Measurements from ENCODE around the gene RBM3.

GRCh38 chrX:48560056-48560455 is 14.2 kb upstream of the RBM3 start:
- TF ChIP-seq POLR2AphosphoS5 (IDR thresholded peaks at IDR 0.05; ENCODE audit: low read depth, low read length), result no peak
- no peak for TF ChIP-seq REST (IDR thresholded peaks at IDR 0.05; ENCODE audit: insufficient read depth in 1 of 2, low read depth in 2 of 2, low read length in 1 of 2)
- no peak for TF ChIP-seq TCF7L2 (IDR thresholded peaks at IDR 0.05; ENCODE audit: low read depth, low read length)
- TF ChIP-seq CTCF (IDR thresholded peaks at IDR 0.05), result no peak
- no peak for TF ChIP-seq SIN3A (IDR thresholded peaks at IDR 0.05; ENCODE audit: borderline replicate concordance, insufficient read depth, low read depth, low read length)
